ENCODE results near the gene SOAT2. TPM values are rescaled to one million over a fixed set of nuclear protein-coding genes. Genes with fewer than 3 reads are reported as not detected.
A peak's percentile ranks its signal among the peaks of the same experiment; 100 is the strongest.

Gene SOAT2
- total RNA-seq, 1 donor from 2014 or later: not detected

DNA sequence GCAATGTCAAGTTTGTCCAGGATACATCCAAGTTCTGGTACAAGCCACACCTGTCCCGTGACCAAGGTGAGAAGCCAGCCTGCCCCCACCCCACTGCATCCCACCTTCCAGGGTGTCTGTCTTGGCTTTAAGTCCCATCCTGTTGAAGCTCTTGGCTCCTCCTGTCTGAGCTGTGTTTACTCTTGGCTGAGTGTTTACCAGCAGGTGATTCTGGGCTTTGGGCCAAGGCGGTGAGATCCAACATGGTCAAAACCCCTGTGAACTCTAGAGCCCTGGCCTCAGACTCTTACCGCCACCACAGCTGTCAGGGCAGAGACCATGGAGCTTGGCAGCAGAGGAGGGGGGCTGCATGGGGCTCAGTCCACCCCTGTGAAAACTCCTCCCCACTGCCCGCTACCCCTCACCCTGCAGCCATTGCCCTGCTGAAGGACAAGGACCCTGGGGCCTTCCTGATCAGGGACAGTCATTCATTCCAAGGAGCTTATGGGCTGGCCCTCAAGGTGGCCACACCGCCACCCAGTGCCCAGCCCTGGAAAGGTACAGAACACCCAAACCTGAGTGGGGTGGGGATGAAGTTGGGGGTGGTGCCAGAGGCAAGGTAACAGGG, 41.8 kb upstream of the SOAT2 start:
- DNase-seq (ENCODE audit: low read depth): peak; percentile 57
- FAIRE-seq: peak; percentile 75
- Histone ChIP-seq H3K36me3 (ENCODE audit: control insufficient read depth, insufficient read depth, low read length) (peaks cover 16% of the 10 kb centered on the region), H3K27me3 (ENCODE audit: control insufficient read depth, insufficient read depth, low read length) (no peaks in the 10 kb centered on the region), H3K4me3 (ENCODE audit: low read depth, low read length) (no peak overlapping the region)
- peak; percentile 46 for TF ChIP-seq CTCF (IDR thresholded peaks at IDR 0.05; ENCODE audit: insufficient read depth, low read length, severe bottlenecking)

DNA sequence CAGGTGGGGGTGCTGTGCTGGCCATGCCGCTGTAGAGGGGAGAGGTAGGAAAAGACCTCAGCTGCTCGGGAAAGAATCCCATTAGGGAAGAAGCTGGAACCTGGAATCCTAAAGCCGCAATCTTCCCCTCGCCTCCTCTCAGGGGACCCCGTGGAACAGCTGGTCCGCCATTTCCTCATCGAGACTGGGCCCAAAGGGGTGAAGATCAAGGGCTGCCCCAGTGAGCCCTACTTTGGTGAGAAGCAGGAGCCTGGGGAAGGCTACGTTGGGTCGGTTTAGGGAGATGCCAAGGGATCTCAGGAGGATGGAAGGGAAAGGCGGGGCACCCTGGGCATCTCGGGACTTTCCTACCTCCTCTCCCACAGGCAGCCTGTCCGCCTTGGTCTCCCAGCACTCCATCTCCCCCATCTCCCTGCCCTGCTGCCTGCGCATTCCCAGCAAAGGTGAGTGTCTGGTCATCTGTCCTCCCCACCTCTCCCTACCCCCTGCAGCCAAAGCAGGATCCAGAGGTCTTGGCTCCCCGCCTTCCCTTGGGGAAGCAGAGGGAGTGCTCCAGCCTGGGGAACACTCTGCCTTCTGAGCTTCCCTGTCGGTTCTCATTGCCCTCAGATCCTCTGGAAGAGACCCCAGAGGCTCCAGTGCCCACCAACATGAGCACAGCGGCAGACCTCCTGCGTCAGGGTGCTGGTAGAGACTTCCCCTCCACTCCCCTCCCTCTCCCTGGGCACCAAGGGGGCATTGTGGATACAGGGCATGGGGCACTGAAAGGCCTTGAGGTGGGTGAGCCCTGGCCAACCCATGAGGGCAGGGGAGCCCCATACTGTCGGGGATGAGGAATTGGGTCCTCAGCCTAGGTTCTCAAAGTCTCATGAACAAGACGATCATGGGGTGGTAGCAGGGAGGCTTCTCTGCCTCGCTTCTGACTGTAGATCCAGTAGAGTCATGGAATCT, 41.0 kb upstream of the SOAT2 start:
- FAIRE-seq (no peak), DNase-seq (ENCODE audit: low read depth) (no peak)
- H3K36me3 ChIP-seq (ENCODE audit: control insufficient read depth, insufficient read depth, low read length): peaks cover 18% of the 10 kb centered on the region
- no peak for TF ChIP-seq CTCF (IDR thresholded peaks at IDR 0.05; ENCODE audit: insufficient read depth, low read length, severe bottlenecking)
- no peaks in the 10 kb centered on the region for H3K27me3 ChIP-seq (ENCODE audit: control insufficient read depth, insufficient read depth, low read length)
- no peak overlapping the region for H3K4me3 ChIP-seq (ENCODE audit: low read depth, low read length)

DNA sequence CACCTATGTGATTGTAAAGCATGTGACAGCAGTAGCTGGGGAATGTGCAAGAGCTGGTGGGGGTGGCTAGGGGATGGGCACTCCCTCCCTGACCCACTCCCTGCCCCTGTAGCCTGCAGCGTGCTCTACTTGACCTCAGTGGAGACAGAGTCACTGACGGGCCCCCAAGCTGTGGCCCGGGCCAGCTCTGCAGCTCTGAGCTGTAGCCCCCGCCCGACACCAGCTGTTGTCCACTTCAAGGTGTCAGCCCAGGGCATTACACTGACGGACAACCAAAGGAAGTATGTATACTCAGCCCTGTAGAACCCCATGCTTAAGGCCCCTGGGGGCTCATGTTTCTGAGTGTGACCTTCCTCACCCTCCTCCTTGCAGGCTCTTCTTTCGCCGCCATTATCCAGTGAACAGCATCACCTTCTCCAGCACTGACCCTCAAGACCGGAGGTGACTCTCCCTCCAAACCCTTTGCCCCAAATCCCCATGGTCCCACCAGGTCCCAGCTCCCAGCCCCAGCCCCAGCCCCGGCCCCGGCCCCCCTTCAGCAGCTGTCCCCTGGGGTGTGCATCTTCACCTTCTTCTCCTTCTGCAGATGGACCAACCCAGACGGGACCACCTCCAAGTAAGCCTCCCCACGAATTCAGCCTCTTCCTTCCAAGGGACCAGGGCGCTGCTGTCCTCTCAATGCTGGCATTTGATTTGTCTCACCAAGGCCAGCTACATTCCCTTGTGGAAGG, 40.1 kb upstream of the SOAT2 start:
- DNase-seq (ENCODE audit: low read depth): no peak

GRCh38 chr12:53063708-53064612, 39.3 kb upstream of the SOAT2 start:
- DNase-seq (ENCODE audit: low read depth) (no peak), FAIRE-seq (no peak)
- TF ChIP-seq CTCF (IDR thresholded peaks at IDR 0.05; ENCODE audit: insufficient read depth, low read length, severe bottlenecking): no peak
- Histone ChIP-seq H3K4me3 (ENCODE audit: low read depth, low read length) (no peak overlapping the region), H3K27me3 (ENCODE audit: control insufficient read depth, insufficient read depth, low read length) (no peaks in the 10 kb centered on the region), H3K36me3 (ENCODE audit: control insufficient read depth, insufficient read depth, low read length) (peaks cover 20% of the 10 kb centered on the region)

More for the DNA sequence above, 40.1 kb upstream of the SOAT2 start:
- no peak for TF ChIP-seq CTCF (IDR thresholded peaks at IDR 0.05; ENCODE audit: insufficient read depth, low read length, severe bottlenecking)
- Histone ChIP-seq H3K27me3 (ENCODE audit: control insufficient read depth, insufficient read depth, low read length) (no peaks in the 10 kb centered on the region), H3K36me3 (ENCODE audit: control insufficient read depth, insufficient read depth, low read length) (peaks cover 20% of the 10 kb centered on the region), H3K4me3 (ENCODE audit: low read depth, low read length) (no peak overlapping the region)
- FAIRE-seq: no peak
